Neutrophil (primary cell): ENCODE measurements around the gene STK17B.
A peak's percentile ranks its signal among the peaks of the same experiment; 100 is the strongest.

Source experiments
- H3K27ac ChIP-seq: fragments of 200-600 bp; sonication (generic); 2 replicates; pipeline ENCODE4 v1.5.1; 2016; ENCODE audit warnings: mild to moderate bottlenecking, moderate library complexity
- H3K27me3 ChIP-seq: fragments of 200-600 bp; sonication (generic); 2 replicates; pipeline ENCODE4 v1.6.0; 2016; ENCODE audit warnings: mild to moderate bottlenecking
- H3K36me3 ChIP-seq: fragments of 200-600 bp; sonication (generic); 2 replicates; pipeline ENCODE4 v1.5.1; 2017
- H3K4me1 ChIP-seq, 2 experiments: fragments of 200-600 bp in 1 of 2; sonication (generic) in 1 of 2; 1 replicate in 1 of 2; 2 replicates in 1 of 2; pipeline versions ENCODE4 v1.5.1 to v1.6.1; 2013 to 2016; ENCODE audit warnings: low read depth in 1 of 2, low read length in 1 of 2, mild to moderate bottlenecking in 1 of 2, moderate library complexity in 1 of 2; ENCODE audit not compliant: control insufficient read depth in 1 of 2, insufficient read depth in 1 of 2
- H3K4me3 ChIP-seq, 2 experiments: fragments of 200-600 bp in 1 of 2; sonication (generic) in 1 of 2; 1 replicate in 1 of 2; 2 replicates in 1 of 2; pipeline ENCODE4 v1.5.1; 2013 to 2016; ENCODE audit warnings: low read depth in 1 of 2, low read length in 1 of 2, mild to moderate bottlenecking in 1 of 2, moderate library complexity in 1 of 2
- H3K9me3 ChIP-seq: fragments of 200-600 bp; sonication (generic); 2 replicates; pipeline ENCODE4 v1.5.1; 2016
- CTCF ChIP-seq: fragments of 200-600 bp; sonication (generic); IDR thresholded peaks from 2 replicates; pipeline ENCODE4 v1.5.1; 2016; ENCODE audit warnings: antibody characterized with exemption

Gene STK17B

DNA sequence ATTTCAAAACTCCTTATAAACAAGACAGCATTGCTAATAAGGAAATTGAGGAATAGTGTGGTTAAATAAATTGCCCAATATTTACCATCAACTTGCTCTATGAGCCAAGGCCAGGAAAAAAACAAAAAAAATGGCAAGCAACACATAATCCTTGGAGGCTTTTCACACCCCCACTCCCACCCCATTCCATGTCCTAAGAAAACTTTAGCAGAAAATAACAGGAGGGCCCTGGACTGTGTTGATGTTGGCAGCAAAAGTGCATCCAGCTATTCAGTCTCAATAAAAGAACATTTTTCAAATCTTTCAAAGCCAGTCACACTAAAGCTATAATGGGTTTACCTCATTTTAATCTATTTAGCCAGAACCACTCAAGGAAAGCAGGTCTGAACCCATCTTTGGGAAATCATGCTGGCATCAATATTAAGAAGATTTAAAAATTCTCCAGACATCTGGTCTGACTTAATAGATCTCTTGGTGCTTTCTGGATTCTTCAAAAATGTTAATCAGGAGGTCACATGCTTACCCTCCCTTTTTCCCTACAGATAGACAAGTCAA, 34.6 kb upstream of the STK17B start:
- TF ChIP-seq CTCF, result no peak
- peaks cover 24 to 26% of the 10 kb centered on the region in 2 experiments for H3K4me1 ChIP-seq
- peak overlapping the region in 1 of 2 experiments; percentile 18 for H3K4me3 ChIP-seq
- H3K27me3 ChIP-seq, result no peaks in the 10 kb centered on the region
- no peak overlapping the region for H3K27ac ChIP-seq
- H3K9me3 ChIP-seq, result no peaks in the 10 kb centered on the region
- no peaks in the 10 kb centered on the region for H3K36me3 ChIP-seq

GRCh38 chr2:196205011-196205766, 33.8 kb upstream of the STK17B start:
- H3K4me1 ChIP-seq, result peaks cover 17 to 19% of the 10 kb centered on the region in 2 experiments
- H3K9me3 ChIP-seq, result no peaks in the 10 kb centered on the region
- TF ChIP-seq CTCF, result no peak
- H3K27me3 ChIP-seq, result no peaks in the 10 kb centered on the region
- H3K27ac ChIP-seq, result no peak overlapping the region
- H3K36me3 ChIP-seq, result no peaks in the 10 kb centered on the region
- H3K4me3 ChIP-seq, result peak overlapping the region in 1 of 2 experiments; percentile 18

DNA sequence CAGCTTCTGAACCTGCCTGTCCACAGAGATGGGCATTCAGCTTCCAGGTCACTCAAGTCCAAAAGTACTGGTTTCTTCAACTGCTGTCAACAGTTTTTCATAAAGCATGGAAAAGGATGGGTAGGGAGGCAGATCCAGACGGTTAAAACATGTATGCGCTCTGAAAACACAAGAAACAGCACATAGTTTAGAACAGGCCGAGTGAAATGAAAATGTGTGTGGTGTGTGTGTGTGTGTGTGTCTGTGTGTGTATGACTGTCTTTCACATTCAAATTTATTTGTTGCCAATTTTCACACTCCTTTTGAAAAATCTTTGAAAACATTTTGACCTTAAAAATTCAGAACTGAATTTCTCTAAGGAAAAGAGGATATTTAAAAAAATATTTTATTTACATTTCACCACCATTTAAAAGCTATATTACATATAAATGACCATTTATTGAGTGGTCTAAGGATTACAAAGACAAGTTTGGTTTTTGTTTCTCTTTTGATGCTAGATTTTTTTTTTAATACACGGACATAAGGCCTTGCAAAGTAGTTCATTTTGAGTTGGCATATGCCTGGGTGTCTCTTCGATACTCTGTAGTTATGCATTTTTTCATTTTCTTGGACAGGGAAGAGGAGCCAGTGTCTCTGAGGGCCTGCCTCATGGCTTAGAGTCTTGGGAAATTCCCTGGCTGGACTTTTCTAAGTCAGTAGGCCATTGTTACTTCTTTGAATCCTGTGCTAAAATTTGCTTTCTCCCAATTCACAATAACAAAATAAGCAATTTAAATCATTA, 30.0 kb upstream of the STK17B start:
- no peaks in the 10 kb centered on the region for H3K4me1 ChIP-seq
- no peak overlapping the region for H3K27ac ChIP-seq
- no peak overlapping the region for H3K4me3 ChIP-seq
- no peaks in the 10 kb centered on the region for H3K27me3 ChIP-seq
- H3K9me3 ChIP-seq, result no peaks in the 10 kb centered on the region
- no peaks in the 10 kb centered on the region for H3K36me3 ChIP-seq
- no peak for TF ChIP-seq CTCF

DNA sequence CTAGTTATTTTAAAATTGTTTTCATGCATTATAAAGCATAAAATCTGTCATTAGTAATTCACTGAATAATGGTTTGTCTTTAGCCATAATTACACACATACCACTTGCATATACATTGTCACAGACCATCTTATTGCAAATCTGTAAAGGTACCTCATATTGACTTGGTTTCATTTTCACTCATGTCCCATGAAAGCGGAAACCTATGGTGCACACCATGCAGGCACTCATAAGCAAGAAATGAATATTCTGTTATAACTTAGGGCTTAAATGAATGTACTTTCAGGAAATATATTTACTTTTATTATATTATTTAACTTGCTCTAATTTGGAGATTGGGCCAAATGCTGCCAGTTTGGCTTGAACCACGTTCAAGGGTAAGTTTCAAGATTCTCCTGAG, 29.2 kb upstream of the STK17B start:
- no peak overlapping the region for H3K4me3 ChIP-seq
- H3K9me3 ChIP-seq, result no peaks in the 10 kb centered on the region
- H3K4me1 ChIP-seq, result no peaks in the 10 kb centered on the region
- no peak for TF ChIP-seq CTCF
- no peaks in the 10 kb centered on the region for H3K27me3 ChIP-seq
- no peaks in the 10 kb centered on the region for H3K36me3 ChIP-seq
- H3K27ac ChIP-seq, result no peak overlapping the region

DNA sequence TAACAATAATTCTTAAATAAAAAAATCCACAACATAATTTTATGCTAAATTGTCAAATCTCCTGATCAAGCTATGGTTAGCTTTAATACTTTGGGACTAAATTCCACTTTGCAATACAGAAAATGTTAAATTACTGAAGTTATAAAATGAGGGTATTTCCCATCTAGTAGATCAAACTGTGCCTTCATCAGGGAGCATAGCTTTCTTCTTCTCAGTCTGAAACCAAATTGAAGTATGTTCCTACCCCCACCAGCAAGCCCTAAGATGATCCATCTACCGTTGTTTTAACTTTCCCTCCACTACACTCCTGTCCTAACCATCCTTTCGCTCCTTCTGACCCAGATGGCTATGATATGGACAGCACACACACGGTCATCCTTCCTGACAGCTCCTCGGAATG, 24.4 kb upstream of the STK17B start:
- Histone ChIP-seq H3K27ac (no peak overlapping the region), H3K36me3 (no peaks in the 10 kb centered on the region), H3K27me3 (no peaks in the 10 kb centered on the region), H3K4me1 (peaks cover 4 to 6% of the 10 kb centered on the region in 2 experiments), H3K9me3 (no peaks in the 10 kb centered on the region), H3K4me3 (no peak overlapping the region)
- no peak for TF ChIP-seq CTCF
